GM18505 (cell line): ENCODE data around the gene SEC23B.
"Not testable (repeated sequence)": the region's sequence is repeated elsewhere in the genome, so short reads cannot be mapped to it uniquely, and the experiment has no call there.

Experiments
- ATAC-seq: cut with Tn5 transposase; IDR thresholded peaks from one replicate; pipeline ENCODE4 v1.9.1; 2021; ENCODE audit not compliant: unreplicated experiment
- POLR2A ChIP-seq: IDR thresholded peaks from 4 replicates; pipeline ENCODE4 v1.6.1; 2011; ENCODE audit warnings: borderline replicate concordance; ENCODE audit not compliant: insufficient read depth, insufficient read length; ENCODE audit errors: extremely low read depth

Gene SEC23B

GRCh38 chr20:18507218-18508191, at the start of gene SEC23B:
SEC23B (plus strand) TSS chr20:18507940; CDS start chr20:18510836, 2,896 bp downstream.
- TF ChIP-seq POLR2A, result peak; percentile 90
- peak; percentile 92 for ATAC-seq

GRCh38 chr20:18465536-18466200, 42.1 kb upstream of the SEC23B start:
- no peak for TF ChIP-seq POLR2A
- ATAC-seq, result no peak

GRCh38 chr20:18466574-18466893, 41.2 kb upstream of the SEC23B start:
- no peak for TF ChIP-seq POLR2A

GRCh38 chr20:18466894-18467730, 40.6 kb upstream of the SEC23B start, which contains the start of the genes DZANK1 and POLR3F:
DZANK1 (minus strand) TSS chr20:18467030; CDS start chr20:18465358, 1,672 bp downstream.
POLR3F (plus strand) TSS chr20:18467390; CDS start chr20:18467507, 117 bp downstream.
- peak; percentile 98 for ATAC-seq
- peak; percentile 79 for TF ChIP-seq POLR2A

More at GRCh38 chr20:18466574-18466893, 41.2 kb upstream of the SEC23B start:
- peak; percentile 10 for ATAC-seq

- no peak for ATAC-seq
Observed at GRCh38 chr20:18477218-18477617, 30.5 kb upstream of the SEC23B start.

GRCh38 chr20:18477821-18478220, 29.9 kb upstream of the SEC23B start:
- ATAC-seq, result no peak
- TF ChIP-seq POLR2A, result no peak

More at GRCh38 chr20:18477218-18477617, 30.5 kb upstream of the SEC23B start:
- no peak for TF ChIP-seq POLR2A

GRCh38 chr20:18481596-18481995, 26.1 kb upstream of the SEC23B start:
- no peak for TF ChIP-seq POLR2A
- ATAC-seq, result no peak

GRCh38 chr20:18488301-18488700, 19.4 kb upstream of the SEC23B start:
- no peak for ATAC-seq
- TF ChIP-seq POLR2A, result no peak

GRCh38 chr20:18496042-18496441, 11.7 kb upstream of the SEC23B start:
- no peak for TF ChIP-seq POLR2A
- ATAC-seq, result no peak

- ATAC-seq, result peak; percentile 98
- TF ChIP-seq POLR2A, result peak; percentile 67
Observed at GRCh38 chr20:18496740-18497592, 10.8 kb upstream of the SEC23B start, which contains the start of gene RBBP9. RBBP9 (minus strand) TSS chr20:18497225; CDS start chr20:18497167, 58 bp downstream.

- no peak for ATAC-seq
- no peak for TF ChIP-seq POLR2A
Observed at GRCh38 chr20:18497603-18498002, 10.1 kb upstream of the SEC23B start.

GRCh38 chr20:18501672-18502071, 6.1 kb upstream of the SEC23B start:
- ATAC-seq, result not testable (repeated sequence)
